GM12892 (cell line): ENCODE data around the gene TKFC.
"Not testable (repeated sequence)": the region's sequence is repeated elsewhere in the genome, so short reads cannot be mapped to it uniquely, and the experiment has no call there.

Experiments
- DNase-seq: peaks from one replicate; pipeline ENCODE4 v3.0.0; 2011; ENCODE audit not compliant: insufficient read length
- FAIRE-seq: peaks from 2 replicates; lab custom pipeline; 2011; peaks lifted over from hg19 to GRCh38; lab: Jason Lieb, UNC
- POLR2A ChIP-seq: IDR thresholded peaks from 2 replicates; pipeline ENCODE4 v1.6.1; 2011; ENCODE audit warnings: low read depth, low read length, control low read depth
- POLR2AphosphoS5 ChIP-seq: IDR thresholded peaks from 2 replicates; pipeline ENCODE4 v1.6.1; 2011; ENCODE audit warnings: low read depth, low read length, control low read depth
- TAF1 ChIP-seq: IDR thresholded peaks from 2 replicates; pipeline ENCODE4 v1.6.1; 2011; ENCODE audit warnings: low read depth, mild to moderate bottlenecking, control low read depth, low read length, borderline replicate concordance

TKFC gene

DNA sequence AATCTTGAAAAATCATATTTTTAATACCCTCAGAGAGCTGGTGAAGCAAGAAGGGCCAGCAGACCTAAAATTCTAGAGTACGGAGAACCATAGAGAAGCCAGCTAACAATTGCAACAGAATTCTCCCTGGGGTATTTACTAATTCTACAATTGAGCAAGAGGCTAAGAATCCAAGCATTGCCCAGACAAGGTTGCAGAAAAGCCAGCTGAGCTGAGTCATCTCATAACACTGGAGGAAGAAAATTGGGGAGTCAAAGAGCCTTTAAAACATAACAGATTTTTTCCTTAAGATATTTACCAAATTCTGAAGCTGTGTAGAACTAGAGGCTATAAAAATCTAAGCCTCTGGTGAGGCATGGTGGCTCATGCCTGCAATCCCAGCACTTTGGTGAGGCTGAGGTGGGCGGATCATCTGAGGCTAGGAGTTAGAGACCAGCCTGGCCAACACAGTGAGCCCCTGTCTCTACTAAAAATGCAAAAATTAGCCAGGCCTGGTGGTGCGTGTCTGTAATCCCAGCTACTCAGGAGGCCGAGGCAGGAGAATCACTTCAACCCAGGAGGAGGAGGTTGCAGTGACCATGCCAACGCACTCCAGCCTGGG, 45.8 kb downstream of the TKFC start:
- TF ChIP-seq POLR2A (no peak), POLR2AphosphoS5 (no peak), TAF1 (no peak)
- no peak for DNase-seq
- FAIRE-seq: no peak

GRCh38 chr11:61380884-61381283, 47.9 kb downstream of the TKFC start:
- FAIRE-seq: no peak
- no peak for DNase-seq
- TF ChIP-seq POLR2AphosphoS5 (no peak), POLR2A (no peak), TAF1 (no peak)

- DNase-seq, FAIRE-seq: not testable (repeated sequence)
Measured at GRCh38 chr11:61383859-61384258, 50.8 kb downstream of the TKFC start.

DNA sequence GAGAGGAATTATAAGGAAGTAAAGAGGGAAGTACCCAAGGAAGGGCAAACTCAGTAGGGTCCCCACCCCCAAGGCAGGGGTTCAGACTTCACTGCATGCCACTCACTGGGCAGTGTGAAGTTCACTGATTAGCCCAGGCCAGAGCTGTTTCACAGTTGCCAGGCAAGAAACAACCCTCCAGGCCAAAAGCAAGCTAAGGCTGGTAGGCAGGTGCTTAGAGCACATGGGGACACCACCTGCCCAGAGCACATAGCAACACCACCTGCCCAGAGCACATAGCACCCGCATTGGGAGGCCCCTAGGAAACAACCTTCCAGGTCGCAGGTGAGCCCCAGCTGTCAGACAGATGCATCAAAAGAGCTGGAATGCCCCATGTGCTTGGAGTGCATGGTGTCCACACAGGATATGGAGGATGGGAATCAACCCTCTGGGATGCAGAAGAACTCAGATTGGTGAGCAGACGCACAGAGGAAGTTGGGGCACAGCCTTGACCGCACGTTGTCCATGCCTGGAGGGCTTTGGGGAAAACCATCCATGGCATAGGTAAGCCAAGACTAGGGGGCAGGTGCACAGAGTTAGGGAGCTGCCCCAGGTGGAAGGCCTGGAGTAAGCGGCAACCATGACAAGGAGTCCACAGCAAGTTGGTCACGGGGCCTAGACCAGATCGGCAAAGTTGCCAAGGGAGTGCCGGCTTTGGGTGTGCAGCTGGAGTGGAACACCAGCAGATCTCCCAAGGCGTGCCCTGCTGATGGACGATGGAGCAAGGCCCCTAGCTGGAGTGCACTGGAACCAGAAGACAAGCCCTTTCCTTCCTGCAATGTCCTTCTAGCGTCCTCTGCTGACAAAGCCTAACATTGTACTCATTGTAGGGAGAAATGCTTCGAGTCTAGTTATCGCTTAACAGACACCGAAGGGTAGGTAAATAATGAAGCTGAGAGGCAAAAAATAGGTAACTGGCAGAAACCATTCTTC, 51.5 kb downstream of the TKFC start:
- TF ChIP-seq TAF1: no peak
- no peak for TF ChIP-seq POLR2A
- TF ChIP-seq POLR2AphosphoS5: no peak
- FAIRE-seq: no peak
- no peak for DNase-seq

DNA sequence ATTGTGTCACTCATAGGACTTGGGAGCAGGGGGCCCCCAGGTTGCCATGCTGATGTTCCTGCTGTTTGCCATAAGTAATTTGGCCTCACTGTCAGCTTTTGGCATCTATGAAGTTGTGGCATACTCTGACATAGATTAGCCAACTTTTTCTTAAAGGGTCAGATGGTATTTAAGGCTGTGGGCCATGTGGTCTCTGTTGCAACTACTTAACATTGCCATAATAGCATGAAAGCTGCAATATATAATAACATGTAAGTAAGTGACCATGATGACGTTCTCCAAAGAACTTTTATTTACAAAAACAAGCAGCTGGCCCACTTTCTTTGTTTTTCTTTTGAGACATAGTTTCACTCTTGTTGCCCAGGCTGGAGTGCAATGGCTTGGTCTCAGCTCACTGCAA, 57.1 kb downstream of the TKFC start:
- DNase-seq (no peak), FAIRE-seq (no peak)
- TF ChIP-seq TAF1 (no peak), POLR2AphosphoS5 (no peak)

- no peak for DNase-seq
- peak; percentile 30 for FAIRE-seq
- no peak for TF ChIP-seq POLR2A
- no peak for TF ChIP-seq TAF1
- TF ChIP-seq POLR2AphosphoS5: no peak
Measured at GRCh38 chr11:61392981-61393595, 60.1 kb downstream of the TKFC start.
